Tibial artery (tissue), 4 donors: Measurements from ENCODE around the gene KYAT1.

Source experiments
- DNase-seq, 2 donors: peaks; one replicate each; pipeline ENCODE4 v3.0.0-alpha.2; 2019
- H3K27ac ChIP-seq, 2 donors: fragments of 200-600 bp; sonication (generic) in 1 of 2; 1 replicate in 1 of 2; 2 replicates in 1 of 2; pipeline ENCODE4 v1.5.1; 2018 to 2019; ENCODE audit warnings: mild to moderate bottlenecking in 1 of 2
- H3K27me3 ChIP-seq, 2 donors: fragments of 200-600 bp; sonication (generic) in 1 of 2; one replicate each; pipeline versions ENCODE4 v1.5.1 to v1.6.0; 2016 to 2019
- H3K36me3 ChIP-seq, 3 donors: fragments of 200-600 bp; sonication (generic) in 2 of 3; one replicate each; pipeline ENCODE4 v1.5.1; 2016 to 2019; ENCODE audit warnings: mild to moderate bottlenecking in 2 of 3
- H3K4me1 ChIP-seq, 4 donors: fragments of 200-600 bp; sonication (generic) in 2 of 4; 1 replicate in 3 of 4; 2 replicates in 1 of 4; pipeline ENCODE4 v1.5.1; 2016 to 2019
- H3K4me3 ChIP-seq, 2 donors: fragments of 200-600 bp; sonication (generic) in 1 of 2; 1 replicate in 1 of 2; 2 replicates in 1 of 2; pipeline ENCODE4 v1.5.1; 2018 to 2019; ENCODE audit warnings: mild to moderate bottlenecking in 2 of 2
- H3K9me3 ChIP-seq, 3 donors: fragments of 200-600 bp; sonication (generic) in 1 of 3; one replicate each; pipeline ENCODE4 v1.5.1; 2016 to 2019
- CTCF ChIP-seq, 2 experiments: fragments of 200-600 bp in 1 of 2; fragments of 450-650 bp in 1 of 2; IDR thresholded peaks; one replicate each; pipeline ENCODE4 v1.5.1; 2017 to 2019; ENCODE audit warnings: antibody characterized with exemption in 2 of 2, mild to moderate bottlenecking in 1 of 2, moderate library complexity in 1 of 2
- intact Hi-C: fragments of 100-400 bp; cut with DNase I; formaldehyde crosslinking; loops from one replicate; pipeline ENCODE4 v1.15.0; 2023; ENCODE audit warnings: low total_unique reads

KYAT1 gene

GRCh38 chr9:128824911-128825310 is 56.8 kb downstream of the KYAT1 start:
- H3K36me3 ChIP-seq, result peaks cover 32 to 76% (median 57%) of the 10 kb centered on the region in 3 donors
- H3K27ac ChIP-seq, result no peak overlapping the region

DNA sequence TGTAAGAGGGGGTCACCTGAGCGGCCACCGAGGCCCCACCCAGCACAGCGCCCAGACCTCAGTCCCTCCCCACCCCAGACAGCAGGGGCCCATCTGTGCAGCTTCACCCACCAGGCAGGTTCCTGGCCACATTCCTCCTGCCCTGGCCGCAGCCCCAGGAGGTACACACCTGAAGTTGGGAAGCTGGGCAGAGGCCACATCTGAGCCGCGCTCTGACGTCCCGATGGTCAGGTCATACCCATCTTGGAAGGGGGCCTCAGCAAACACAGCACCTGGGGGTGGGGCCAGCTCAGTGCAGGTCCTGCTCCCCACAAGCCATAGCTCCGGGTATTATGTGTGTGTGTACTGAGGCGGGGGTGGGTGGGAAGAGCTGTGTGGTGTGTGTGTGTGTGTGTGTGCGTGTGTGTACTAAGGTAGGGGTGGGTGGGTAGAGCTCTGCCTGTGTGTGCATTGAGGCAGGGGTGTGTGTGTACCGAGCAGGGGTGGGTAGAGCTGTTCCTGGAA is 57.8 kb downstream of the KYAT1 start:
- H3K36me3 ChIP-seq, result peaks cover 32 to 78% (median 57%) of the 10 kb centered on the region in 3 donors

More at GRCh38 chr9:128824911-128825310, 56.8 kb downstream of the KYAT1 start:
- intact Hi-C loops, result no loop called here
- Histone ChIP-seq H3K27me3 (no peaks in the 10 kb centered on the region), H3K4me3 (no peak overlapping the region), H3K9me3 (no peaks in the 10 kb centered on the region), H3K4me1 (peaks cover 0 to 15% (median 13%) of the 10 kb centered on the region in 4 donors)
- no peak for DNase-seq
- no peak for TF ChIP-seq CTCF (IDR thresholded peaks at IDR 0.05)

DNA sequence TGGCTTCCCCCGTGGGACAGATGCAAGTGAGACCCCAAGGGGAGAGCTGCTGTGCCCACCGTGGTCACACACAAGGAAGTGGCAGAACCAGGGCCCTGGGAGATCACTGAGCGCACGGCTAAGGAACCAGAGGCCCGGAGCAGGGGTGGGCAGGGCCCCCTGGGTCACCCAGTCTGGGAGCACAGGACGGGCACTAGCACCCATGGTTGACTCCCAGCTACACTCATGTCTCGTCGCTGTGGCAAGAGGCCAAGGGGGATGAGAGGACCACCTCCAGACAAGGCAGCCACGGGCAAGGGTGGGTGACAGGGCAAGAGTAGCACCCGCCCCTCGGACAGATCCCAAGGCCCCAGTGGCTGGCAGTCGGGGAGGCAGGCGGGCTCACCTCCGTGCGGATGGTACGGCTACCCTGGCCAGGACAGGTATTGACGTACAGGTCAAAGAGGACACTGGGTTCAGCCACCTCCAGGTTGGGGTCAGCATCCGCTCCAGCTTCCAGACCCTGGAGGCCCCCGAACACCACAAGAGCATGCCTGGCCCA is 58.3 kb downstream of the KYAT1 start:
- H3K36me3 ChIP-seq, result peaks cover 32 to 78% (median 57%) of the 10 kb centered on the region in 3 donors
- DNase-seq, result no peak
- H3K4me1 ChIP-seq, result peaks cover 7 to 16% (median 12%) of the 10 kb centered on the region in 4 donors
- no peaks in the 10 kb centered on the region for H3K27me3 ChIP-seq
- no peak overlapping the region for H3K4me3 ChIP-seq
- H3K9me3 ChIP-seq, result no peaks in the 10 kb centered on the region
- H3K27ac ChIP-seq, result no peak overlapping the region
- intact Hi-C loops, result no loop called here
- TF ChIP-seq CTCF (IDR thresholded peaks at IDR 0.05), result no peak

More for the DNA sequence above, 57.8 kb downstream of the KYAT1 start:
- H3K9me3 ChIP-seq, result no peaks in the 10 kb centered on the region
- intact Hi-C loops, result no loop called here
- no peak for TF ChIP-seq CTCF (IDR thresholded peaks at IDR 0.05)
- no peak overlapping the region for H3K4me3 ChIP-seq
- H3K27ac ChIP-seq, result no peak overlapping the region
- no peaks in the 10 kb centered on the region for H3K27me3 ChIP-seq
- peaks cover 6 to 20% (median 17%) of the 10 kb centered on the region in 4 donors for H3K4me1 ChIP-seq
- DNase-seq, result no peak

DNA sequence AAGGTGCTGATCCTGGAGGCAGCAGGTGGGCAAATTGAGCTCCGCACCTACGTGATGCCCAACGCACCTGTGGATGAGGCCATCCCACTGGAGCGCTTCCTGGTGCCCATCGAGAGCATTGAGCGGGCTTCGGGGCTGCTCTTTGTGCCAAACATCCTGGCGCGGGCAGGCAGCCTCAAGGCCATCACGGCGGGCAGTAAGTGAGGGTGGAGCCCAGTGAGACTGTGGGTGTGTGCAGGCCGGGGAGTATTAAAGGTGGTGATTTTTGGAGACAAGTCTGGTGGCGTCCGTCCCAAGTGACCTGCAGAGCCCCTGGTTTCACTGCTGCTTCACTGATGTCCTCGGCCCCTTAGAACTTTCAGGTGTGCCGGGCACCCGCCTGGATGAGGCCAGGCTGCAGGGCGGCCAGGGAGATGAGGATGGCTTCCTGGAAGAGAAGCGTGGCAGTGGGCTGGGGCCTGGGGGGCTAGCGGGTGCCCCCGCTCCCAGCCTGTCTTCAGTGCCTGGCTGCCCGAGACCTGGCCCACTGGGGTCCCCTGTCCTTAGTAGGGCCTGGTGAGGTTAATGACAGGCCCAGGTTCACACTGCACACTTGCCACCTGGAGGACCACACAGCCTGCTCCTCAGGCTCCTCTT is 59.2 kb downstream of the KYAT1 start:
- peaks cover 5 to 15% (median 11%) of the 10 kb centered on the region in 4 donors for H3K4me1 ChIP-seq
- no peak for TF ChIP-seq CTCF (IDR thresholded peaks at IDR 0.05)
- intact Hi-C loops, result no loop called here
- H3K4me3 ChIP-seq, result no peak overlapping the region
- DNase-seq, result no peak
- H3K36me3 ChIP-seq, result peaks cover 32 to 78% (median 57%) of the 10 kb centered on the region in 3 donors
- no peaks in the 10 kb centered on the region for H3K27me3 ChIP-seq
- no peak overlapping the region for H3K27ac ChIP-seq
- no peaks in the 10 kb centered on the region for H3K9me3 ChIP-seq

- Histone ChIP-seq H3K27ac (no peak overlapping the region), H3K4me1 (peaks cover 5 to 15% (median 11%) of the 10 kb centered on the region in 4 donors), H3K27me3 (no peaks in the 10 kb centered on the region), H3K4me3 (no peak overlapping the region), H3K36me3 (peaks cover 28 to 71% (median 51%) of the 10 kb centered on the region in 3 donors), H3K9me3 (no peaks in the 10 kb centered on the region)
- intact Hi-C loops, result no loop called here
- DNase-seq, result no peak
- no peak for TF ChIP-seq CTCF (IDR thresholded peaks at IDR 0.05)
These were observed 60.0 kb downstream of the KYAT1 start for GRCh38 chr9:128821584-128822406.
